ENCODE data around the gene NXPH2.

The NXPH2 gene

DNA sequence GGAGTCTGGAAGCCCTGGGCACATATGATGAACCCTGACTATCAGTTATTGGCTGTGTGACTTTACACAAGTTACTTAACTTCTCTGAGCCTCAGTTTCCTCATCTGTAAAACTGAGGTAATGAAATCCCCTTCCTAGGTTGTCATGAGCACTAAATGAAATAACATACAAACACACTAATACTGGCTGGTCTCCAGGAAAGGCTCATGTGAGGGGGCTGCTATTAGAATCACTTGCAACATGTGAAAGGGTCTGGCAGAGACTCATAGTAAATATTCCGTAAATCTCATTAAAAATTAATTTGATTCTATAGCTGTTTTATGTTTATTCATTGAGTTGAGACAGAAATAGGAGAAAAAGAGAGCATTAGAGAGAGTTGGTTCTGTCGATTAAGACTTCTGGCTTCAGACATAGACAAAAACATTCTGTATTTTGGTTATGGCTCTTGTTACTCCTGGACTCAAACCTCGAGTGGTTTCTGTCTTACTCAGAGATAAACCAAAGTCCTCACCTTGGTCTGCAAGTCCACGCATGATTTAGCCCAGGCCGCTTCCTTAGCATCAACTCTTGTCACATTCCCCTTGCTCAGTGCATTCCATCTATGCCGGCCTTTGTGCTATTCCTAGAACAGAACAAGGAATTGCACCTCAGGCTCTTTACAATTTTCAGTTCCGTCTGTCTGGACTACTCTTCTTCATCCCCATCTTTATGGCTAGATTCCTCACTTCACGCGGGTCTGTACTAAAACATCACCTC lies 139.1 kb downstream of the NXPH2 start:
- Histone ChIP-seq H3K4me3 (ENCODE audit: insufficient read depth, low read length, poor library complexity, severe bottlenecking) (no peak overlapping the region), H3F3A (ENCODE audit: insufficient read depth) (no peaks in the 10 kb centered on the region), H4K20me1 (ENCODE audit: low read depth, low read length) (no peaks in the 10 kb centered on the region), H2AFZ (ENCODE audit: low read depth, low read length, severe bottlenecking) (no peak overlapping the region), H3K36me3 (ENCODE audit: low read length) (no peaks in the 10 kb centered on the region), H3K9ac (ENCODE audit: low read length) (no peak overlapping the region), H3K4me2 (ENCODE audit: low read depth, low read length, poor library complexity, severe bottlenecking) (no peak overlapping the region), H3K9me3 (ENCODE audit: insufficient read depth, low read length) (no peaks in the 10 kb centered on the region), H3K27ac (ENCODE audit: low read depth, low read length) (no peak overlapping the region), H3K79me2 (ENCODE audit: insufficient read depth, low read length) (no peaks in the 10 kb centered on the region), H3K9me2 (replicated peaks; ENCODE audit: insufficient read depth, low read length) (no peaks in the 10 kb centered on the region), H3K27me3 (ENCODE audit: low read length) (no peaks in the 10 kb centered on the region)
- TF ChIP-seq EZH2phosphoT487 (conservative IDR thresholded peaks at IDR 0.05; ENCODE audit: low read length): no peak
- TF ChIP-seq, protein P1, sequence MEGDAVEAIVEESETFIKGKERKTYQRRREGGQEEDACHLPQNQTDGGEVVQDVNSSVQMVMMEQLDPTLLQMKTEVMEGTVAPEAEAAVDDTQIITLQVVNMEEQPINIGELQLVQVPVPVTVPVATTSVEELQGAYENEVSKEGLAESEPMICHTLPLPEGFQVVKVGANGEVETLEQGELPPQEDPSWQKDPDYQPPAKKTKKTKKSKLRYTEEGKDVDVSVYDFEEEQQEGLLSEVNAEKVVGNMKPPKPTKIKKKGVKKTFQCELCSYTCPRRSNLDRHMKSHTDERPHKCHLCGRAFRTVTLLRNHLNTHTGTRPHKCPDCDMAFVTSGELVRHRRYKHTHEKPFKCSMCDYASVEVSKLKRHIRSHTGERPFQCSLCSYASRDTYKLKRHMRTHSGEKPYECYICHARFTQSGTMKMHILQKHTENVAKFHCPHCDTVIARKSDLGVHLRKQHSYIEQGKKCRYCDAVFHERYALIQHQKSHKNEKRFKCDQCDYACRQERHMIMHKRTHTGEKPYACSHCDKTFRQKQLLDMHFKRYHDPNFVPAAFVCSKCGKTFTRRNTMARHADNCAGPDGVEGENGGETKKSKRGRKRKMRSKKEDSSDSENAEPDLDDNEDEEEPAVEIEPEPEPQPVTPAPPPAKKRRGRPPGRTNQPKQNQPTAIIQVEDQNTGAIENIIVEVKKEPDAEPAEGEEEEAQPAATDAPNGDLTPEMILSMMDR (IDR thresholded peaks at IDR 0.05; ENCODE audit: insufficient read depth, low read length, poor library complexity, severe bottlenecking): no peak

DNA sequence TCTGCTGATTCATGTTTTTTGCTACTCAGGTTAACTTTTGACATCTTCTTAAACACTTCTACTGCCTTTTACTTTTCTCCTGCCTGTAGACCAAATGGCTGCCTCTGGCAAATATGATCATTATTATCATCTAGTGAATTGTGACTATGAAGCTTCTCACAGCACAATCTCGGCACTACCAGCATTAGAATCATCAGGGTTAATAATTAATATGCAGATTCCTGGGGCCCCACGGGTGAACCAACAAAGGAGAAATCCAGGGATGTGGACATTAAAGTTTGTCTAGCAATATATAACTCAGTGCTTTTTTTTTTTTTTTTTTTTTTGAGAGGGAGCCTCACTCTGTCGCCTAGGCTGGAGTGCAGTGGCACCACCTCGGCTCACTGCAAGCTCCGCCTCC lies 142.5 kb downstream of the NXPH2 start:
- no peaks in the 10 kb centered on the region for H3K27me3 ChIP-seq (ENCODE audit: low read length)
- no peaks in the 10 kb centered on the region for H3F3A ChIP-seq (ENCODE audit: insufficient read depth)
- no peaks in the 10 kb centered on the region for H4K20me1 ChIP-seq (ENCODE audit: low read depth, low read length)
- H3K36me3 ChIP-seq (ENCODE audit: low read length): no peaks in the 10 kb centered on the region
- no peak overlapping the region for H3K27ac ChIP-seq (ENCODE audit: low read depth, low read length)
- no peaks in the 10 kb centered on the region for H3K79me2 ChIP-seq (ENCODE audit: insufficient read depth, low read length)
- H3K9me3 ChIP-seq (ENCODE audit: insufficient read depth, low read length): no peaks in the 10 kb centered on the region
- H3K9ac ChIP-seq (ENCODE audit: low read length): no peak overlapping the region
- no peak overlapping the region for H2AFZ ChIP-seq (ENCODE audit: low read depth, low read length, severe bottlenecking)
- H3K9me2 ChIP-seq (replicated peaks; ENCODE audit: insufficient read depth, low read length): no peaks in the 10 kb centered on the region
- TF ChIP-seq, protein P1 (IDR thresholded peaks at IDR 0.05; ENCODE audit: insufficient read depth, low read length, poor library complexity, severe bottlenecking): no peak
- no peak for TF ChIP-seq EZH2phosphoT487 (conservative IDR thresholded peaks at IDR 0.05; ENCODE audit: low read length)
- H3K4me2 ChIP-seq (ENCODE audit: low read depth, low read length, poor library complexity, severe bottlenecking): no peak overlapping the region
- H3K4me3 ChIP-seq (ENCODE audit: insufficient read depth, low read length, poor library complexity, severe bottlenecking): no peak overlapping the region

DNA sequence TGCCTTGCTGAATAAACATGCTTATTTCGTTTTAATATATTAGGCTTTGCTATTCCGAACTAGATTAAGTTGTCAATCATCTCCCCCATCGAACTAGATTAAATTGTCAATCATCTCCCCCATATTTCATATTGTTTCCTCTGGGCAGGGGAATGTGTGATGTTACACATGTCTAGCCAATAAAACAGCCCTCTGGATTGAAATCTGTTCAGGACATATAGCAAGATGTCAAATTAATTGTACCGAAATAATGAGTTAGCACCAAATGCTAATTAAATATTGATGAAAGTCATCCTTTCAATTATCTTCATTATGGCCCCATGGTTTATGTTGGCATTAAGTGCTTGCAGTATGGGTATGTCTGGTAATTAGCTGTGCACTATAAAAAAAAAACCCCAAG lies 143.1 kb downstream of the NXPH2 start:
- no peaks in the 10 kb centered on the region for H4K20me1 ChIP-seq (ENCODE audit: low read depth, low read length)
- no peak overlapping the region for H3K4me2 ChIP-seq (ENCODE audit: low read depth, low read length, poor library complexity, severe bottlenecking)
- H3F3A ChIP-seq (ENCODE audit: insufficient read depth): no peaks in the 10 kb centered on the region
- no peaks in the 10 kb centered on the region for H3K27me3 ChIP-seq (ENCODE audit: low read length)
- H3K9me2 ChIP-seq (replicated peaks; ENCODE audit: insufficient read depth, low read length): no peaks in the 10 kb centered on the region
- no peaks in the 10 kb centered on the region for H3K9me3 ChIP-seq (ENCODE audit: insufficient read depth, low read length)
- H2AFZ ChIP-seq (ENCODE audit: low read depth, low read length, severe bottlenecking): no peak overlapping the region
- H3K27ac ChIP-seq (ENCODE audit: low read depth, low read length): no peak overlapping the region
- H3K36me3 ChIP-seq (ENCODE audit: low read length): no peaks in the 10 kb centered on the region
- TF ChIP-seq, protein P1 (IDR thresholded peaks at IDR 0.05; ENCODE audit: insufficient read depth, low read length, poor library complexity, severe bottlenecking): no peak
- no peak for TF ChIP-seq EZH2phosphoT487 (conservative IDR thresholded peaks at IDR 0.05; ENCODE audit: low read length)
- no peaks in the 10 kb centered on the region for H3K79me2 ChIP-seq (ENCODE audit: insufficient read depth, low read length)
- H3K4me3 ChIP-seq (ENCODE audit: insufficient read depth, low read length, poor library complexity, severe bottlenecking): no peak overlapping the region
- H3K9ac ChIP-seq (ENCODE audit: low read length): no peak overlapping the region
